NCI-H1436 (cell line): ENCODE results near the gene ZFYVE1.
"Not testable (repeated sequence)": the region's sequence is repeated elsewhere in the genome, so short reads cannot be mapped to it uniquely, and the experiment has no call there.

Source experiments
- DNase-seq: peaks from one replicate; lab custom pipeline; 2025; lab: John Stamatoyannopoulos, UW

ZFYVE1 gene

GRCh38 chr14:72961016-72961415, 65.9 kb downstream of the ZFYVE1 start:
- DNase-seq = not testable (repeated sequence)

GRCh38 chr14:72958548-72958947, 68.4 kb downstream of the ZFYVE1 start:
- DNase-seq = no peak

DNA sequence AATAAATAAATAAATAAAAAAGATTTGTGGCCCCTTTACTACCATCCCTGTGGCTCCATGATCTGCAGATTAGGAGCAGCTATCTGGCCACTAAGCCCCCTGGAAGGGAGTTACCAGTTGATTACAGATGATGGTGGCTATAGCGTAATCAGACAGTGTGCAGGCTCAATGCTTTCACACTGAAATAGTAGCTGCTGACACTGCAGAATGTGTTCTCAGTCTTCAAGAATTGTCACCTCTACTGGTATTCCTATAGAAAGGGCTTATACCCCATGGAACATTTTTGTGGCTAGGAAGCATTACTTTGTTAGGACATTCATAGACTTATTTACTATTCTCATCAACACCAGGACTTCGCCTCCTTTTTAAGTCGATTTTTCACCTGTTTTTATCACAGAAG, 69.7 kb downstream of the ZFYVE1 start:
- no peak for DNase-seq

GRCh38 chr14:72956741-72957140, 70.2 kb downstream of the ZFYVE1 start:
- not testable (repeated sequence) for DNase-seq

DNA sequence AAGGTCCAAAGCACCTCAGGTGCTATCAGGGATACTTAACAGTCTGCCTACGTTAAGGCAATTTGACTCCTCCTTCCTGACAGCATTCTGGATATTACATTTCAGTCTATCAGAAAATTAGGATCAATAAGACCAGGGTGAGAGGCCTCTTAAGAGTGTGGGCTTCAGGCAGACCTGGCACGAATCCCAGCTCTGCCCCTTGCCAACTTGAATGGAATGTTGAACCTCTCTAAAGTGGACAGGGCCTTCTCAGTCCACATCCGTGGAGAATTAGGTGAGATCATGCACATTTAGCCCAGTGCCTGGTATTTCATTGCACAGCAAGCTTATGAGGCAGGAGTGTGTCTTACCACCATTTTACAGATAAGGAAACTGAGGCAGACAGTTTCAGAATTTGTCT, 74.7 kb downstream of the ZFYVE1 start:
- no peak for DNase-seq

GRCh38 chr14:72948481-72949138, 78.3 kb downstream of the ZFYVE1 start:
- DNase-seq = no peak

- no peak for DNase-seq
These were observed 79.3 kb downstream of the ZFYVE1 start for GRCh38 chr14:72947366-72948160.

DNA sequence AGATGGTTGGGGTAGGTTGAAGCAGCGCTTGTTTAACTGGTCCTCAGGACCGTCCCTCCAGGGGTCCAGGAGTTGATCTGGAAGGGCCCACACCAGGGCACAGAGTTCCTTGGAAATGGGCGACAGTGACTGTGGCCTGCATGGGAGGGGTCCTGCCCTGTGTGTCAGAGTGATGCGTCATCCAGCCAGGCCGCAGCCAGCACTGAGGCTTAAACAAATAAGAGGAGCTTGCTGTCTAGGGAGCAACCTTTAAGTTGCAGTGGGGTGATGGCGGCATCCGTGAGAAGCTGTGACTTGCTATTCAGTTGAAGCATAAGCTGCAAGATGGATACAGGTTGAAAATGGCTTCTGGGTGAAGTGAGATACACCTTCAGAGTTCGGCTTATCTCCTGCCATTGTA, 80.4 kb downstream of the ZFYVE1 start:
- DNase-seq = no peak

GRCh38 chr14:72945356-72946027, 81.4 kb downstream of the ZFYVE1 start:
- DNase-seq = no peak

DNA sequence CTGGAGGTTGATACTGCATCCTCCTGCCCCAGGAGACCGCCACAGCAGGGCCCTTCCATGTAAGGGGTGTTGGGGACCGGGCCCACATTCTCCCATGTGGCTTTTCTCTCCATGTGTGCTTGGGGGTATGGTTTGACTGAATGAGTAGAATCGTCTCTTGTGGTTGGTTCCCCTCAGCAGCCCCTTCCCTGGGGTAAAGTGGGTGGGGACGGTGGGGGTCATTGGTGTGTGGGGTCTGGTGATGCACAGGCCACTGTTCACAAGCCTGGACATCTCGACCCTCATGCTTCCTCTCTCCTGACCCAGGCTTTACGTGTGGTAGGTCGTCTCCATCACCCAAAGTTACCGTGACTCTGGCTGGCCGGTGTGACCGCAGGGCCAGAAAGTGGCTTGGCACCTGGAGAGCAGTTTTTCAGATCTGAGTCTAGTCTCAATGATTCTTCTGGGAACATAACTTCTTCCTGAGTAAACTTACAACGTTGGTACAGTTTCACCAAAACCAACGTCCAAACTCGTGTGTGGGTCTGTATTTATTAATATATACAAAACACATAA, 83.0 kb downstream of the ZFYVE1 start:
- no peak for DNase-seq

DNA sequence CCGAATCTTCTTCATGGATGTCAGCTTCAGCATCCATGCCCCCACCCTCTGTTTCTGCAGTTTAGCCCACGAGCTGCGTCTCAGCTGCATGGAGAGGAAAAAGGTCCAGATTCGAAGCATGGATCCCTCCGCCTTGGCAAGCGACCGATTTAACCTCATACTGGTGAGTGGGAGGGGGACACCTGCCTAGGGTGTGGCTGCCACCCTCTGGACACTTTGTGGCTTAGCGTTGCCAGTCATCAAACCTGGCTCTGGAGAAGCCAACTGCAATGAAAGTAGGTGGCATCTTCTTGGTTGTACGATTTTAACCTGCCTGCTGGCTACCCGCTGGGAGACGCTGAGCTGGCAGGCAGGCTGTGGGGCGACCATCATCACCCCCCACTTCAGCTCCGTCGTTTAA, 84.0 kb downstream of the ZFYVE1 start:
- DNase-seq = no peak

- no peak for DNase-seq
These were observed 85.5 kb downstream of the ZFYVE1 start for GRCh38 chr14:72941286-72941985.

- no peak for DNase-seq
These were observed 87.3 kb downstream of the ZFYVE1 start for GRCh38 chr14:72939630-72940029.

GRCh38 chr14:72932893-72933292, 94.0 kb downstream of the ZFYVE1 start:
- DNase-seq = no peak

- DNase-seq = no peak
These were observed 97.4 kb downstream of the ZFYVE1 start for GRCh38 chr14:72929316-72930080.

- DNase-seq = no peak
These were observed 98.0 kb downstream of the ZFYVE1 start for GRCh38 chr14:72928872-72929271.

- peak; percentile 91 for DNase-seq
These were observed 100.4 kb downstream of the ZFYVE1 start, which contains the start of gene DCAF4 for GRCh38 chr14:72926292-72927028. TSS of gene DCAF4 (plus strand) at chr14:72926464. CDS start at chr14:72937979, 11,515 bp downstream.

DNA sequence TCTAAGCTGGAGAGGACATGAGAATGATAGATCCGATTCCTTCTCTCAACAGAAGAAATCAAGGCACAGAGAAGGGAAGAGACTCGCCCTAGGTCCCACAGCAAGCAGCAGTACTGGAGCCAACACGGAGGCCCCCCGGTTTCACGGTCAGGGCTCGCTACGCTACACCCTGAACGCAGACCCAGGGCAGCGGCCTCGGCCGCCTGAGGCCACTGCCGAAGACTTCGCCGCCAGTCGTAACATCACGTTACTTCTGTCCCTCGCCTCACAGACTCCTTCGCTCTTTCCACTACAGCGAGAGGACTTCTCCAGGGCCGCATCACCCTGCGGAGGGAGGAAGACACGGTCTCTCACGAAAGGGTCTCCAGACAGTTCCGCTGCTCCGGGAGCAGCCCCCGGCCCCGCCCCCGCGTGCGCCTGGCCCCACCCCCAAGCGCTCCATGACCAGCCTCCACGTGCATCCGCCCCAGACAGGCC, 101.1 kb downstream of the ZFYVE1 start:
- DNase-seq = no peak

- no peak for DNase-seq
These were observed 101.6 kb downstream of the ZFYVE1 start for GRCh38 chr14:72925171-72925759.

DNA sequence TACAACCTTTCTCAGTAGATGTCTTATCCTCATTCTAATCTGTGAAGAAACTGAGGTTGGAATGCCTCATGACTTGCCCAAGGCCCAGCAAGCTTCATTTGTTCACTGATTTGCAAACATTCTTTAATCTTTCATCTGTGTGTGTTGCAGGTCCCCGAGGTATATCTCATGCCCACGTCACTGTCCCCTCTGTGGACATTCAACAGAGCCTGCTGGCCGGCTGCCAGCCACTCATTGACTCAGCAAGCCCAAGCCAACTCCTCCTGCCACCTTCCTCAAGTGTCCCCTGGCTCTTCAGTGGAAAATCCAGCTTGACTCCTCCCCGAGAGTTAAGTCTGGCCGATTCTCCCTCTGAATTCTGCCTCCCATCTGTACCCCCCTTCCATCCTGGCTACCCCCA, 102.6 kb downstream of the ZFYVE1 start:
- no peak for DNase-seq
